ENCODE results near the gene ZNF98.

Gene ZNF98
- 0 to 0.19 (median 0.05) reads per million in 18 experiments for total RNA-seq

DNA sequence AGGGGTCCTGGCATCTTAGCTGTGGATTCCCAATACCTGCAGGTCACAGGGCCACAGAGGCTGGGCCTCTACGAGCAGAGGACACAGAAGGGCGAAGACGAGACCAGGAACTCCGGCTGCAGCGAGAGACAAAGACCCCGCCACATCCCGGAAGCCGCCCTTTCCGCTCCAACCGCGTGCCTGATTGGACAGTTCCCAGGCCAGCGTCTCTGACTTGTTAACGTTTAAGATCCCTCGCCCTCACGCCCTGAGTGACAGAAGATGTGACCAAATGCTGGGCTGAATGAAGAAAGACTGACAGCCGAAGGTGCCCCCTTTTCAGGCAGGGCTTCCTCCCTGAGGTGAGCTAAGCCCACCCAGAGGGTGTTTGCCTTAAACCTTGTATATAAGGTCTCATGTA lies at the start of gene ZNF98:
ZNF98 (minus strand) TSS at position 136 of the 400 bp plus-strand sequence; CDS start at position 14, 122 bp downstream.
- DNase-seq = no peak

DNA sequence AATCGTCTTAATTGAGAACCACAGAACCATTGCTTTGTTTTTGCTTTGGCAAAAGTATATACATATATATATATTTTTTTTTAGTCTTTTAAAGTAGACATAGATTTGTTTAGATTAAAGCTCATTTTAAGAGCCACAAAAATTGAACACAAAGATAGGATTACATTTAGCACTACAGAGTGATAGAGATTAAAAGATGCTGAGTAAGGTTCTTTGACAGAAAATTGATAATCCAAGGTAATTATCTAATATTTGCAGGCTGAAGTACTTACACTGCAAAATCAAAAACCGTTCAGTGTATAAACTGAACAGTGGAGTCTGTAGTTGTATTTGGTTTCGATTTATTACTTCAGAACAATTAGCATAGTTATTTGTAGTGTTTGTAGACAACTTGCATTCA lies 24.5 kb upstream of the ZNF98 start:
- no peak for DNase-seq

DNA sequence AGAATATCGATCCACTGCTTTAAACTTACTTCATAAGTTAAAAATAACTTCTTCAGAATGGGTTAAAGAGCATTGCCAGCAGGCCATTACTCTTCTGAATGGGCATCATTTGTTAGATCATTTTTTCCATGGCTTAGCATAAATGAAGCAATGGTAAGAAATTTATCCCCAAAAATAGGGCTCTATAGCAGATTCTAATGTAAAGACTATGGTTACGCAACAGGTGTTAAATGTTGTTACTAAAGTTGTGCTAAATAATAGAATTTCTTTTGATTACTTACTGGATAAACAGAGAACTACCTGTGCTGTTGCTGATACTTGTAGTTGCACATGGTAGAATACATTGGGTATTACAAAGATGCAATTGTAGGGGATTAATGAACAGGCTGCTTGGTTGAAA lies 15.9 kb upstream of the ZNF98 start:
- DNase-seq = no peak

DNA sequence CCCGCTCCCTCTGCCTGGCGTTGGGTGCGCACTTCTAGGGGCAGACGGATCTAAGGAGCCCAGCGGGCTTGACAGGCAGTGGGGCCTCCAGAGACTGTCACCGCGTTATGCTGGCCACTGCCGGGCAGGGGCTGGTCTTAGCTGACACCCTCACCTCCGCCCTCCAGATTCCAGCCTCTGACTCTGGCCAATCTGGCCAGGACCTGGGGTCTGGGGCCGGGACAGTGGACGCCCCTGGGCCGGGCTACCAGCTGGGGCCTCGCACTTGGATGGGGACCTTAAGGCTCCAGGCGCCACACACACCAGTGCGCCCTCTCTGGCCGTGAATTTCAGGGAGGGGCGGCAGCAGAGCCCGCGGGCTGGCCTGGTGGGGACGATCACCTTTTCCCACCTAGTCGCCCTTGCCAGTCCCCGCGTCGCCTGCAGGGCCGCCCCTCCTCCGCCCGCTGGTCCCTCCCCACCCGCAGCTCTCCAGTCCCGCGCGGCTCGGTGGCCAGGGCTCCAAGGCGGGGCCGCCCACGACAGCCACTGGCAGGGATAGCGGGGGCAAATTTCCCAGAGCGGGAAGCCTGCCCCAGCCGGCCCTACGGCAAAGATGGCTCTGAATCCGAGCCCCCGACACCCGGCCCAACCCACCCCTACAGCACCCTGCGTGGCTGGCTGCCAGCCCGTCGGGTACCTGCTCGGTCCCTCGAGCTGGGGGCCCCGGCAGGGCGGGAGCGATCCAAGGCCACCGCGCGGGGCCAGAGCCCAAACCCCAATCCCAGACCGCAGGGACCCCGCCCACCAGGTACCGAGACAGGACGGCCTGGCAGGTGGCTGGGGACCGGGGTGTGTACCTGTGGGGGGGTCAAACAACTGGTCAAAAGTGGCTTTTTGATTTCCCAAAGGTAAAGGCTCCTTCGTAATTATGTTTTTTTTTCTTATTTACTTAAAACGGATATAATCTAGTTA lies 6.1 kb upstream of the ZNF98 start:
- no peak for DNase-seq

DNA sequence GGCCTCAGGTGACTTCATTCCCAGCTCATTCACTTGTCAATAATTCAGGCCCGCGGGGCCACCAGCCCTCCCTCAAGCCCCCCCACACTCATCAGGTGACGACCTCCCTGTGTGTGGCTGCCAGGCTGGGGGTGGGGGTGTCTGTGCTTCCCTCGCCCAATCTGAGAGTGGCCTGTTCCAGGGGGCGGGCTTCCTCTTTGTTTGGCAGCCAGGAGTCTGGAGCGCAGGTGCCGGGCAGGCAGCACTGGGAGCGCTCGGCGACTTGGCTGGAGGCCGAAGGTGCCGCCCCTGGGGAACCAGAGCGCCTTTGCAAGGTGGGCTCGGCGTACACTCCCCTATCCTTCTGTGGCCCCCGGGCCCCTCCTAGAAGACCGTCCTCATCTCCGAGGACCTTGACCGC lies 5.4 kb upstream of the ZNF98 start:
- no peak for DNase-seq

DNA sequence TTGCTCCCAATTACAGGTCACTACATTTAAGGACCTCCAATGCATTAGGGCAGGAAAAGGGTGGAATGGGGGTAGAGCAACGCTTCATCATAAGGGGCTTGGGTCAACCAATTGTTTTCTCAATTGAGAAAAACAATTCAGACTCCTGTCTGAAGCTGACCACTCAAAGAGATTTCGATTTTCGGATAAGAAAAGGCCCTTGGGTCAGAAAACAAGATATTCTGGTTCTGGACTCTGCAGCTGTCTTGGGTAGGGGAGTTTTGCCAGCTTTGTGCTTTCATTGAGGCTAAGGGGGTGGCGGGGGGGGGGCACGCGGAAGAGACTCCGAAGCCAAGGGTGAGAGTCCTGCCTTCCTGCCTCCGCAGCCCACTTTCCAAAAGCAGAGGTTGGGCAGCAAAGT lies 4.8 kb upstream of the ZNF98 start:
- DNase-seq = no peak

DNA sequence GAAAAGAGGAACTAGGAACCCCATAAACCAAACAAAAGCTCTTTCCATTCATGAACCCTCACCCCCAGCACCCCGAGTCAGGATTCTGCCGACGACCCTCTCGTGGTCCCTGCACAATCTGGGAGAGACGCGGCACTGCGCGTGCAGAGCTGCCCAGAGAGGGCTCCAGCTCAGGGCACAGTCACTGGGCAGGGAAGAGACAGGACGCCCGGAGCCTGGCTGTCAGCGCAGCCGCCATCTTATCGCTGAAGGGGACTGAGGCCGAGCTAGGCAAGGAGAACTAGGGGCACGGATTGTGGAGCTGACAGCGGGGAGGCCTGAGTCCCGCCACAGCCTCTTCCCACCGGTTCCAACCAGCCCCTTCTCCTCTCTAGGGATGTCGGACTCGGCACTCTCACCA lies 349 bp downstream of the ZNF98 start:
- no peak for DNase-seq

DNA sequence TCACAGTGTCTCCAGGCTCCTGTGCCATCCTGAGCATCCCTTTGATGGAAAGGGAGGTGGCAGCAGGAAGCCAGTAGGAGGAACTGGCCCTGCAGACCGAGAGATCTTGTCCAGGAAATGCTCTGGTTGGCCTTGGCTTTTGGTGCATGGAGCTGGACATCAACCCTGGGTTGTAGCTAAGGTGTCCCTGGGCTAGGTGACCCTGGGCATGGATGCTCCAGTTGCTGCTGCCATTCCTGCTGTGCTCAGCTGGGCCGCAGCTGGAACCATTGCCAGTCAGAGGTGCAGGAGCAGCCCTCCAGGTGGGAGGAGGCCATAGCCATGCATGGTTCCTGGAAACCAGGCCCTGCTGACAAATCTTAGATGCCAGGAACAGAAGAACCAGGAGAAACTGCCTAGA lies 67.5 kb downstream of the ZNF98 start:
- no peak for DNase-seq

Data from inflammatory macrophage (primary cell).